ENCODE data around the gene JAG2. TPM values are rescaled to one million over a fixed set of nuclear protein-coding genes. Genes with fewer than 3 reads are reported as not detected.

JAG2 gene
- total RNA-seq (2014; rRNA removed; shearing (Covaris generic)), result 13.0 and 17.9 TPM in 2 replicates

GRCh38 chr14:105168496-105168978 is at the start of gene JAG2:
Gene JAG2 (minus strand): TSS chr14:105168776. CDS start chr14:105168420, 356 bp downstream.
- no peaks in the 10 kb centered on the region for H3K36me3 ChIP-seq (replicated peaks; ENCODE audit: control insufficient read depth, insufficient read depth, low read length)
- peaks cover 5% of the 10 kb centered on the region for H3K27me3 ChIP-seq (ENCODE audit: control insufficient read depth, insufficient read depth, low read length)
- peak within 1 kb of the TSS; percentile 54 for H3K4me3 ChIP-seq (ENCODE audit: insufficient read depth, low read depth, low read length)
- peak; percentile 94 for DNase-seq

GRCh38 chr14:105217774-105218173 is 49.2 kb upstream of the JAG2 start:
- no peak for DNase-seq
- Histone ChIP-seq H3K4me3 (ENCODE audit: insufficient read depth, low read depth, low read length) (no peak overlapping the region), H3K27me3 (ENCODE audit: control insufficient read depth, insufficient read depth, low read length) (no peaks in the 10 kb centered on the region), H3K36me3 (replicated peaks; ENCODE audit: control insufficient read depth, insufficient read depth, low read length) (no peaks in the 10 kb centered on the region; the same call in 1 of the 2 replicates)

GRCh38 chr14:105216490-105217247 is 48.1 kb upstream of the JAG2 start:
- no peaks in the 10 kb centered on the region for H3K27me3 ChIP-seq (ENCODE audit: control insufficient read depth, insufficient read depth, low read length)
- H3K4me3 ChIP-seq (ENCODE audit: insufficient read depth, low read depth, low read length), result no peak overlapping the region
- H3K36me3 ChIP-seq (replicated peaks; ENCODE audit: control insufficient read depth, insufficient read depth, low read length), result no peaks in the 10 kb centered on the region; the same call in 1 of the 2 replicates
- no peak for DNase-seq

- Histone ChIP-seq H3K36me3 (replicated peaks; ENCODE audit: control insufficient read depth, insufficient read depth, low read length) (no peaks in the 10 kb centered on the region; the same call in 1 of the 2 replicates), H3K27me3 (ENCODE audit: control insufficient read depth, insufficient read depth, low read length) (no peaks in the 10 kb centered on the region), H3K4me3 (ENCODE audit: insufficient read depth, low read depth, low read length) (no peak overlapping the region)
- no peak for DNase-seq
Observed at GRCh38 chr14:105215602-105216001, 47.0 kb upstream of the JAG2 start.

GRCh38 chr14:105214324-105214915 is 45.8 kb upstream of the JAG2 start:
- Histone ChIP-seq H3K27me3 (ENCODE audit: control insufficient read depth, insufficient read depth, low read length) (no peaks in the 10 kb centered on the region), H3K36me3 (replicated peaks; ENCODE audit: control insufficient read depth, insufficient read depth, low read length) (no peaks in the 10 kb centered on the region; the same call in 1 of the 2 replicates), H3K4me3 (ENCODE audit: insufficient read depth, low read depth, low read length) (no peak overlapping the region)
- no peak for DNase-seq

GRCh38 chr14:105213361-105213760 is 44.8 kb upstream of the JAG2 start:
- Histone ChIP-seq H3K27me3 (ENCODE audit: control insufficient read depth, insufficient read depth, low read length) (no peaks in the 10 kb centered on the region), H3K36me3 (replicated peaks; ENCODE audit: control insufficient read depth, insufficient read depth, low read length) (no peaks in the 10 kb centered on the region; the same call in 1 of the 2 replicates), H3K4me3 (ENCODE audit: insufficient read depth, low read depth, low read length) (no peak overlapping the region)
- DNase-seq, result no peak

- no peak overlapping the region for H3K4me3 ChIP-seq (ENCODE audit: insufficient read depth, low read depth, low read length)
- DNase-seq, result no peak
- no peaks in the 10 kb centered on the region; the same call in 1 of the 2 replicates for H3K36me3 ChIP-seq (replicated peaks; ENCODE audit: control insufficient read depth, insufficient read depth, low read length)
- H3K27me3 ChIP-seq (ENCODE audit: control insufficient read depth, insufficient read depth, low read length), result no peaks in the 10 kb centered on the region
Observed at GRCh38 chr14:105212541-105213300, 44.1 kb upstream of the JAG2 start.

- H3K36me3 ChIP-seq (replicated peaks; ENCODE audit: control insufficient read depth, insufficient read depth, low read length), result no peaks in the 10 kb centered on the region; the same call in 1 of the 2 replicates
- DNase-seq, result no peak
- H3K27me3 ChIP-seq (ENCODE audit: control insufficient read depth, insufficient read depth, low read length), result no peaks in the 10 kb centered on the region
- no peak overlapping the region for H3K4me3 ChIP-seq (ENCODE audit: insufficient read depth, low read depth, low read length)
Observed at GRCh38 chr14:105211758-105212089, 43.1 kb upstream of the JAG2 start.

GRCh38 chr14:105211086-105211757 is 42.6 kb upstream of the JAG2 start:
- no peak for DNase-seq
- no peak overlapping the region for H3K4me3 ChIP-seq (ENCODE audit: insufficient read depth, low read depth, low read length)
- H3K27me3 ChIP-seq (ENCODE audit: control insufficient read depth, insufficient read depth, low read length), result no peaks in the 10 kb centered on the region
- no peaks in the 10 kb centered on the region; the same call in 1 of the 2 replicates for H3K36me3 ChIP-seq (replicated peaks; ENCODE audit: control insufficient read depth, insufficient read depth, low read length)

GRCh38 chr14:105210266-105211025 is 41.9 kb upstream of the JAG2 start:
- no peaks in the 10 kb centered on the region; the same call in 1 of the 2 replicates for H3K36me3 ChIP-seq (replicated peaks; ENCODE audit: control insufficient read depth, insufficient read depth, low read length)

GRCh38 chr14:105209646-105210045 is 41.1 kb upstream of the JAG2 start:
- H3K36me3 ChIP-seq (replicated peaks; ENCODE audit: control insufficient read depth, insufficient read depth, low read length), result no peaks in the 10 kb centered on the region; the same call in 1 of the 2 replicates
- H3K4me3 ChIP-seq (ENCODE audit: insufficient read depth, low read depth, low read length), result no peak overlapping the region
- DNase-seq, result no peak
- H3K27me3 ChIP-seq (ENCODE audit: control insufficient read depth, insufficient read depth, low read length), result no peaks in the 10 kb centered on the region

More at GRCh38 chr14:105210266-105211025, 41.9 kb upstream of the JAG2 start:
- no peak for DNase-seq
- Histone ChIP-seq H3K4me3 (ENCODE audit: insufficient read depth, low read depth, low read length) (no peak overlapping the region), H3K27me3 (ENCODE audit: control insufficient read depth, insufficient read depth, low read length) (no peaks in the 10 kb centered on the region)

GRCh38 chr14:105209091-105209490 is 40.5 kb upstream of the JAG2 start:
- Histone ChIP-seq H3K4me3 (ENCODE audit: insufficient read depth, low read depth, low read length) (no peak overlapping the region), H3K27me3 (ENCODE audit: control insufficient read depth, insufficient read depth, low read length) (no peaks in the 10 kb centered on the region), H3K36me3 (replicated peaks; ENCODE audit: control insufficient read depth, insufficient read depth, low read length) (no peaks in the 10 kb centered on the region; the same call in 1 of the 2 replicates)
- no peak for DNase-seq

- Histone ChIP-seq H3K27me3 (ENCODE audit: control insufficient read depth, insufficient read depth, low read length) (no peaks in the 10 kb centered on the region), H3K4me3 (ENCODE audit: insufficient read depth, low read depth, low read length) (no peak overlapping the region), H3K36me3 (replicated peaks; ENCODE audit: control insufficient read depth, insufficient read depth, low read length) (no peaks in the 10 kb centered on the region; the same call in 1 of the 2 replicates)
- DNase-seq, result no peak
Observed at GRCh38 chr14:105208738-105209075, 40.1 kb upstream of the JAG2 start.
